T-helper 1 cell treated with Interleukin-12 subunit alpha and Interleukin-12 subunit beta and Interleukin-4 antibody, amounts not matched to agents 30 ng/mL and 1 ng/mL, for 36 hours (primary cell): ENCODE data around the gene ENG. TPM values are rescaled to one million over a fixed set of nuclear protein-coding genes. Genes with fewer than 3 reads are reported as not detected.

Source experiments
- intact Hi-C: fragments of 100-400 bp; cut with micrococcal nuclease; formaldehyde crosslinking; loops from one replicate; pipeline ENCODE4 v1.15.1; 2024
- total RNA-seq: library from RNA; stranded (reverse); gene quantifications from 2 replicates; pipeline ENCODE4 v1.2.3, GENCODE V29; 2022

The ENG gene
- total RNA-seq, 1 donor from 2014 or later = 20.6 TPM

- intact Hi-C loops = no loop called here
These were observed 36.5 kb downstream of the ENG start for GRCh38 chr9:127817881-127818434.

GRCh38 chr9:127816728-127817127, 37.7 kb downstream of the ENG start:
- intact Hi-C loops = no loop called here

- intact Hi-C loops = no loop called here
These were observed 38.1 kb downstream of the ENG start for GRCh38 chr9:127816362-127816725.

- intact Hi-C loops = no loop called here
These were observed 38.7 kb downstream of the ENG start for GRCh38 chr9:127815512-127816361.

- intact Hi-C loops = no loop called here
These were observed 39.6 kb downstream of the ENG start for GRCh38 chr9:127814619-127815511.

GRCh38 chr9:127813686-127814226, 40.7 kb downstream of the ENG start:
- intact Hi-C loops = no loop called here

- intact Hi-C loops = no loop called here
These were observed 41.4 kb downstream of the ENG start for GRCh38 chr9:127812936-127813675.

- intact Hi-C loops = no loop called here
These were observed 42.4 kb downstream of the ENG start for GRCh38 chr9:127812011-127812410.

GRCh38 chr9:127810378-127811187, 43.9 kb downstream of the ENG start:
- intact Hi-C loops = no loop called here

GRCh38 chr9:127809540-127810377, 44.7 kb downstream of the ENG start:
- intact Hi-C loops = no loop called here

GRCh38 chr9:127809002-127809539, 45.4 kb downstream of the ENG start:
- intact Hi-C loops = no loop called here

- intact Hi-C loops = no loop called here
These were observed 46.0 kb downstream of the ENG start for GRCh38 chr9:127808347-127809001.

GRCh38 chr9:127806871-127807270, 47.6 kb downstream of the ENG start:
- intact Hi-C loops = no loop called here

GRCh38 chr9:127805620-127806019, 48.8 kb downstream of the ENG start:
- intact Hi-C loops = no loop called here

- intact Hi-C loops = loop anchor here (1.0 to 5.0 kb wide), 4 partner anchors 64 to 351 kb away; partner anchors contain the start of gene ST6GALNAC6
These were observed 50.7 kb downstream of the ENG start for GRCh38 chr9:127803507-127804352.

GRCh38 chr9:127802576-127803443, 51.6 kb downstream of the ENG start, which contains the start of gene FPGS:
FPGS (plus strand) TSS chr9:127802882; CDS start chr9:127802925, 43 bp downstream.
- intact Hi-C loops = loop anchor here (1.0 to 5.0 kb wide), 9 partner anchors 18 to 351 kb away; partner anchors contain the start of genes ST6GALNAC4, ST6GALNAC6 and TOR2A
